Gastroesophageal sphincter (tissue), 4 donors: Measurements from ENCODE around the gene IFI44L. TPM values are rescaled to one million over a fixed set of nuclear protein-coding genes. Genes with fewer than 3 reads are reported as not detected.

Experiments
- ATAC-seq: fragments of 150-250 bp; one replicate; pipeline ENCODE4 v1.9.1; 2016; ENCODE audit warnings: mild to moderate bottlenecking, moderate library complexity
- H3K27ac ChIP-seq, 4 donors: fragments of 200-600 bp; sonication (generic) in 3 of 4; 1 replicate in 3 of 4; 2 replicates in 1 of 4; pipeline ENCODE4 v1.5.1; 2016 to 2019
- H3K27me3 ChIP-seq: fragments of 200-600 bp; sonication (generic); one replicate; pipeline ENCODE4 v1.5.1; 2019
- H3K36me3 ChIP-seq, 2 donors: fragments of 200-600 bp; sonication (generic); one replicate each; pipeline ENCODE4 v1.5.1; 2019; ENCODE audit warnings: control low read depth in 1 of 2
- H3K4me1 ChIP-seq, 3 donors: fragments of 200-600 bp; sonication (generic); 1 replicate in 2 of 3; 2 replicates in 1 of 3; pipeline ENCODE4 v1.5.1; 2016 to 2019; ENCODE audit warnings: control low read depth in 2 of 3
- H3K4me3 ChIP-seq, 2 donors: fragments of 200-600 bp; sonication (generic); one replicate each; pipeline ENCODE4 v1.5.1; 2019; ENCODE audit warnings: mild to moderate bottlenecking in 1 of 2, moderate library complexity in 1 of 2
- H3K9me3 ChIP-seq, 3 donors: fragments of 200-600 bp; sonication (generic); one replicate each; pipeline ENCODE4 v1.5.1; 2017 to 2019; ENCODE audit warnings: control low read depth in 2 of 3
- CTCF ChIP-seq, 4 experiments: fragments of 200-600 bp in 2 of 4; fragments of 450-650 bp in 2 of 4; sonication (generic) in 1 of 4; IDR thresholded peaks; one replicate each; pipeline ENCODE4 v1.5.1; 2017 to 2019; ENCODE audit warnings: antibody characterized with exemption in 4 of 4, mild to moderate bottlenecking in 2 of 4, moderate library complexity in 2 of 4
- EP300 ChIP-seq: sonication (generic); formaldehyde crosslinking; IDR thresholded peaks from one replicate; pipeline ENCODE4 v1.6.1; 2017; ENCODE audit warnings: antibody characterized with exemption, mild to moderate bottlenecking
- POLR2A ChIP-seq, 2 donors: fragments of 450-650 bp; IDR thresholded peaks; one replicate each; pipeline ENCODE4 v1.6.1; 2017; ENCODE audit warnings: antibody characterized with exemption in 2 of 2, mild to moderate bottlenecking in 2 of 2, moderate library complexity in 1 of 2
- POLR2AphosphoS5 ChIP-seq: sonication (generic); formaldehyde crosslinking; IDR thresholded peaks from one replicate; pipeline ENCODE4 v1.6.1; 2017; ENCODE audit warnings: antibody characterized with exemption
- WGBS, 2 donors: methylation state at CpG; one replicate each; pipeline ENCODE4 v1.1.5; 2018; ENCODE audit warnings: low coverage in 1 of 2; 5-methylcytosine and 5-hydroxymethylcytosine counted together
- total RNA-seq, 4 donors: library from RNA; depleted of rRNA; stranded (reverse); fragments of >200 nt; gene quantifications; one replicate each; pipeline ENCODE4 v1.1.0, GENCODE V29; 2016

IFI44L gene
- total RNA-seq, 4 donors from 2014 or later, result 4.2 to 24.1 (median 9.4) TPM

DNA sequence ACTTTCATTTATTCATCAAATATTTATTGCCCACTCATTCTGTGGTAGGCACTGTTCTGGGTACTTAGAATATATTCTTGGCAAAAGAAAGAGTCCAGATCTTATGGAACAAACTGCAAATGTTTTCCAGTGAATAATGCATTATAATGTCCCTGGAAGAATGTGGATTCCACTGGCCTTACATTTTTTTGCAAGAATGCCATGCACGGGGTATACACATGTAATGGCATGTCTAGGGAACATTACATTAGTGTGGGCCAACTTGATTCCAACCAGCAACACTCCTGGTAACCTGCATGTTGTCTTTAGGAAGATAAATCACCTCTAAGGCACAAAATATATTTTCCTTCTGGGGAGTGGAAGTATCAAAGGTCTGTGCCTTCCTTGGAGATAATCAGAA, 33.0 kb upstream of the IFI44L start:
- no peak for TF ChIP-seq POLR2A (IDR thresholded peaks at IDR 0.05)
- TF ChIP-seq CTCF (IDR thresholded peaks at IDR 0.05), result no peak
- TF ChIP-seq POLR2AphosphoS5, result no peak
- no peak for TF ChIP-seq EP300
- no peaks in the 10 kb centered on the region for H3K27me3 ChIP-seq
- H3K27ac ChIP-seq, result no peak overlapping the region
- no peak overlapping the region for H3K4me3 ChIP-seq
- H3K9me3 ChIP-seq, result no peaks in the 10 kb centered on the region
- 63 to 73% methylated on average over 1 of the region's 1 CpG for WGBS, 2 donors
- no peaks in the 10 kb centered on the region for H3K36me3 ChIP-seq
- no peaks in the 10 kb centered on the region for H3K4me1 ChIP-seq
- ATAC-seq, result no peak

- 47 to 62% methylated on average over 3 to 4 of the region's 4 CpGs for WGBS, 2 donors
- Histone ChIP-seq H3K9me3 (no peaks in the 10 kb centered on the region), H3K4me3 (no peak overlapping the region), H3K36me3 (no peaks in the 10 kb centered on the region), H3K27me3 (no peaks in the 10 kb centered on the region), H3K4me1 (no peaks in the 10 kb centered on the region), H3K27ac (no peak overlapping the region)
- no peak for ATAC-seq
- no peak for TF ChIP-seq POLR2AphosphoS5
- TF ChIP-seq CTCF (IDR thresholded peaks at IDR 0.05), result no peak
- TF ChIP-seq POLR2A (IDR thresholded peaks at IDR 0.05), result no peak
Measured at GRCh38 chr1:78591971-78592370, 28.3 kb upstream of the IFI44L start.

GRCh38 chr1:78599294-78599693, 21.0 kb upstream of the IFI44L start:
- Histone ChIP-seq H3K36me3 (no peaks in the 10 kb centered on the region), H3K27me3 (no peaks in the 10 kb centered on the region), H3K9me3 (no peaks in the 10 kb centered on the region), H3K4me3 (no peak overlapping the region), H3K27ac (no peak overlapping the region), H3K4me1 (no peaks in the 10 kb centered on the region)
- 58 to 90% methylated on average over 4 of the region's 4 CpGs for WGBS, 2 donors
- no peak for ATAC-seq
- no peak for TF ChIP-seq CTCF (IDR thresholded peaks at IDR 0.05)
- no peak for TF ChIP-seq EP300
- no peak for TF ChIP-seq POLR2A (IDR thresholded peaks at IDR 0.05)
- no peak for TF ChIP-seq POLR2AphosphoS5

GRCh38 chr1:78601068-78601467, 19.2 kb upstream of the IFI44L start:
- Histone ChIP-seq H3K27ac (no peak overlapping the region), H3K9me3 (no peaks in the 10 kb centered on the region), H3K27me3 (no peaks in the 10 kb centered on the region), H3K4me1 (peaks cover 0 to 2% (median 0%) of the 10 kb centered on the region in 3 donors), H3K4me3 (no peak overlapping the region), H3K36me3 (no peaks in the 10 kb centered on the region)
- TF ChIP-seq POLR2AphosphoS5 (no peak), EP300 (no peak), POLR2A (IDR thresholded peaks at IDR 0.05) (no peak), CTCF (IDR thresholded peaks at IDR 0.05) (no peak)
- ATAC-seq, result no peak
- 35 to 43% methylated on average over 1 of the region's 1 CpG for WGBS, 2 donors

DNA sequence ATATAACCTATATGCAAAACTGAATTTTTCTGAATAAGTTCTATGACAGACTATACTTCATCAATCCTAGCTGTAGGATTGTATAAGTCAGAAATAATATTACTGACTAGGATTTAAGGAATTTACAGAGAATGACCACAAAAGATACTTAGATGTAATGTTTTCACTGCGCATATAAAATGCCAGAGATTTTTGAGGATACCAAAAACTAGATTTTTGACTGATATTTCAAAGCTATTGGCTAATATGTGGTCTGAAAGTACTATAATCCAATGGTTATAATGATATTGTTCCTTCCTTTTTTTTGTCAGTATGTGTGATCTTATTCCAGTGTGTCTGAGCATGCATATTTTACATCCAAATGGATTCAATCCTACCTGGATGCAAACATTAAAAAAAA, 17.0 kb upstream of the IFI44L start:
- 100% methylated on average over 1 of the region's 1 CpG for WGBS, 2 donors
- Histone ChIP-seq H3K4me3 (no peak overlapping the region), H3K27me3 (peaks cover 2% of the 10 kb centered on the region), H3K4me1 (peaks cover 0 to 14% (median 0%) of the 10 kb centered on the region in 3 donors), H3K27ac (no peak overlapping the region), H3K9me3 (no peaks in the 10 kb centered on the region), H3K36me3 (no peaks in the 10 kb centered on the region)
- no peak for TF ChIP-seq EP300
- no peak for TF ChIP-seq POLR2A (IDR thresholded peaks at IDR 0.05)
- no peak for TF ChIP-seq POLR2AphosphoS5
- TF ChIP-seq CTCF (IDR thresholded peaks at IDR 0.05), result no peak
- no peak for ATAC-seq
